Colonic mucosa (tissue), 4 donors: ENCODE results near the gene WASF2. TPM values are rescaled to one million over a fixed set of nuclear protein-coding genes. Genes with fewer than 3 reads are reported as not detected.
A peak's percentile ranks its signal among the peaks of the same experiment; 100 is the strongest.
"Not testable (repeated sequence)": the region's sequence is repeated elsewhere in the genome, so short reads cannot be mapped to it uniquely, and the experiment has no call there.

Experiments used
- DNase-seq: peaks from one replicate; pipeline ENCODE4 v3.0.0-alpha.2; 2020
- H3K27ac ChIP-seq: fragments of 200-600 bp; one replicate; pipeline ENCODE4 v1.8.0; 2021
- H3K27me3 ChIP-seq: fragments of 200-600 bp; one replicate; pipeline ENCODE4 v1.8.0; 2021
- H3K36me3 ChIP-seq: fragments of 200-600 bp; one replicate; pipeline ENCODE4 v1.8.0; 2021
- H3K4me1 ChIP-seq: fragments of 200-600 bp; one replicate; pipeline ENCODE4 v1.8.0; 2021; ENCODE audit warnings: mild to moderate bottlenecking
- H3K4me3 ChIP-seq: fragments of 200-600 bp; one replicate; pipeline ENCODE4 v1.8.0; 2021
- H3K9ac ChIP-seq, 2 donors: one replicate each; pipeline ENCODE4 v1.7.0; 2013; ENCODE audit warnings: control low read depth in 2 of 2, low read depth in 2 of 2, low read length in 2 of 2
- H3K9me3 ChIP-seq: fragments of 200-600 bp; one replicate; pipeline ENCODE4 v1.8.0; 2021
- CTCF ChIP-seq: fragments of 200-600 bp; IDR thresholded peaks from one replicate; pipeline ENCODE4 v1.8.0; 2022; ENCODE audit warnings: antibody characterized with exemption, mild to moderate bottlenecking
- intact Hi-C: fragments of 100-400 bp; cut with DNase I; formaldehyde crosslinking; loops from one replicate; pipeline ENCODE4 v1.14.1; 2022
- total RNA-seq, 2 donors: library from RNA; stranded (reverse); fragmentation: NEBNext Ultra II Directional in 1 of 2; extraction: Animal tissue kit (Norgen Biotek cat#: 25700) in 1 of 2; gene quantifications; one replicate each; pipeline ENCODE4 v1.2.1, GENCODE V29; 2021
- donor health status: healthy.
- donor health status: DM: no; HTN: no; CAD: no.
- donor health status: DM: no; HTN: no; CAD: no.

WASF2 gene
- total RNA-seq, 2 donors from 2014 or later, result 120 to 168 TPM

- H3K4me3 ChIP-seq, result peak overlapping the region; percentile 58
- peaks cover 5% of the 10 kb centered on the region for H3K4me1 ChIP-seq
- H3K27me3 ChIP-seq, result no peaks in the 10 kb centered on the region
- no peak overlapping the region for H3K27ac ChIP-seq
- no peaks in the 10 kb centered on the region for H3K36me3 ChIP-seq
- no peaks in the 10 kb centered on the region for H3K9me3 ChIP-seq
- peak overlapping the region; percentile 58 to 66 for H3K9ac ChIP-seq
- no peak for TF ChIP-seq CTCF
- DNase-seq, result peak; percentile 68
- intact Hi-C loops, result loop anchor here (10.0 kb wide), 1 partner anchor 347 kb away; no protein-coding TSS in a partner anchor
Measured at GRCh38 chr1:27391511-27392095, 98.4 kb downstream of the WASF2 start.

- Histone ChIP-seq H3K4me1 (peaks cover 5% of the 10 kb centered on the region), H3K27ac (no peak overlapping the region), H3K4me3 (no peak overlapping the region), H3K9me3 (no peaks in the 10 kb centered on the region), H3K27me3 (no peaks in the 10 kb centered on the region), H3K9ac (no peak overlapping the region), H3K36me3 (no peaks in the 10 kb centered on the region)
- intact Hi-C loops, result no loop called here
- TF ChIP-seq CTCF, result peak; percentile 90
- DNase-seq, result peak; percentile 86
Measured at GRCh38 chr1:27388337-27389005, 101.5 kb downstream of the WASF2 start.

- DNase-seq, H3K27me3 ChIP-seq, H3K4me1 ChIP-seq, H3K36me3 ChIP-seq, H3K4me3 ChIP-seq, H3K27ac ChIP-seq, H3K9ac ChIP-seq, intact Hi-C loops, H3K9me3 ChIP-seq: not testable (repeated sequence)
Measured at GRCh38 chr1:27384797-27385196, 105.2 kb downstream of the WASF2 start.

GRCh38 chr1:27383661-27384060 lies 106.3 kb downstream of the WASF2 start:
- no peak overlapping the region for H3K27ac ChIP-seq
- H3K27me3 ChIP-seq, result no peaks in the 10 kb centered on the region
- no peak overlapping the region for H3K9ac ChIP-seq
- no peak for TF ChIP-seq CTCF
- no peak for DNase-seq
- H3K4me3 ChIP-seq, result no peak overlapping the region
- H3K9me3 ChIP-seq, result no peaks in the 10 kb centered on the region
- H3K36me3 ChIP-seq, result no peaks in the 10 kb centered on the region
- H3K4me1 ChIP-seq, result no peaks in the 10 kb centered on the region
- intact Hi-C loops, result no loop called here

- TF ChIP-seq CTCF, result no peak
- no peaks in the 10 kb centered on the region for H3K9me3 ChIP-seq
- peak; percentile 88 for DNase-seq
- no peaks in the 10 kb centered on the region for H3K36me3 ChIP-seq
- H3K4me1 ChIP-seq, result no peaks in the 10 kb centered on the region
- intact Hi-C loops, result no loop called here
- H3K27me3 ChIP-seq, result no peaks in the 10 kb centered on the region
- H3K4me3 ChIP-seq, result peak within 1 kb of the TSS; percentile 23
- no peak within 1 kb of the TSS for H3K27ac ChIP-seq
- H3K9ac ChIP-seq, result no peak within 1 kb of the TSS
Measured at GRCh38 chr1:27383039-27383605, 106.8 kb downstream of the WASF2 start, which contains the start of gene CD164L2. CD164L2 (minus strand) TSS chr1:27383333; CDS start chr1:27383239, 94 bp downstream.
